HepG2 (cell line): ENCODE data around the gene ITGAE. TPM values are rescaled to one million over a fixed set of nuclear protein-coding genes. Genes with fewer than 3 reads are reported as not detected.

ENCODE experiments used
- ATAC-seq: fragments of 200-7000 bp; cut with Tn5 transposase; 3 replicates; pipeline ENCODE4 v1.9.1; 2020; ENCODE audit warnings: mild to moderate bottlenecking, moderate library complexity
- BruUV-seq: library from RNA; stranded (reverse); fragments of 400-500 nt; replicated peaks from 2 replicates; lab custom pipeline; 2021; lab: Mats Ljungman, UMichigan
- CTCF ChIA-PET: fragments of 300-600 bp; formaldehyde crosslinking; extraction: SDS; loops from one replicate; lab custom pipeline; 2021; ENCODE audit warnings: low total read pairs, inconsistent platforms, low intra/inter-chr PET ratio; lab: Yijun Ruan, JAX
- POLR2A ChIA-PET: fragments of 350-600 bp; sonication (Branson Sonifier 250); formaldehyde crosslinking; loops from one replicate; lab custom pipeline; 2020; ENCODE audit warnings: antibody characterized with exemption, inconsistent platforms; lab: Yijun Ruan, JAX
- DNase-seq: peaks from one replicate; pipeline ENCODE4 v3.0.0-alpha.2; 2015; ENCODE audit warnings: low spot score
- FAIRE-seq: peaks from 3 replicates; lab custom pipeline; 2011; peaks lifted over from hg19 to GRCh38; lab: Jason Lieb, UNC
- H2AFZ ChIP-seq: one replicate; pipeline ENCODE4 v1.6.1; 2011; ENCODE audit warnings: low read length, inconsistent platforms
- H3K27ac ChIP-seq: fragments of 300-600 bp; 3 replicates; pipeline ENCODE4 v1.8.0; 2011; ENCODE audit warnings: mixed run types, mild to moderate bottlenecking, mixed read lengths, low read length, inconsistent platforms; ENCODE audit not compliant: insufficient read depth; ENCODE audit errors: extremely low read length
- H3K27me3 ChIP-seq, 2 experiments: fragments of 200-600 bp in 1 of 2; 2 replicates in 1 of 2; 3 replicates in 1 of 2; pipeline versions ENCODE4 v1.6.0 to v1.8.0; 2011; ENCODE audit warnings: low read length in 2 of 2, mild to moderate bottlenecking in 2 of 2, moderate library complexity in 2 of 2, inconsistent platforms in 1 of 2; ENCODE audit not compliant: insufficient read depth in 2 of 2, control insufficient read depth in 1 of 2
- H3K36me3 ChIP-seq, 2 experiments: fragments of 200-600 bp in 1 of 2; replicated peaks in 1 of 2; 2 replicates in 1 of 2; 3 replicates in 1 of 2; pipeline versions ENCODE4 v1.5.1 to v1.8.0; 2011; ENCODE audit warnings: low read length in 2 of 2, inconsistent platforms in 1 of 2; ENCODE audit not compliant: insufficient read depth in 2 of 2, control insufficient read depth in 1 of 2
- H3K4me1 ChIP-seq: 2 replicates; pipeline ENCODE4 v1.5.1; 2012; ENCODE audit warnings: low read length, inconsistent platforms; ENCODE audit not compliant: insufficient read depth
- H3K4me2 ChIP-seq: 2 replicates; pipeline ENCODE4 v1.6.0; 2011; ENCODE audit warnings: low read depth, low read length, inconsistent platforms
- H3K4me3 ChIP-seq, 3 experiments: fragments of 200-600 bp in 1 of 3; sonication (generic), shearing (Covaris generic) in 1 of 3; replicated peaks in 1 of 3; 2 replicates each; pipeline ENCODE4 v1.5.1; 2011 to 2016; ENCODE audit warnings: low read length in 3 of 3, inconsistent platforms in 2 of 3, low read depth in 2 of 3, mild to moderate bottlenecking in 2 of 3, control low read depth in 1 of 3, mixed read lengths in 1 of 3; ENCODE audit not compliant: insufficient read depth in 1 of 3
- H3K79me2 ChIP-seq: one replicate; pipeline ENCODE4 v1.6.1; 2011; ENCODE audit warnings: low read length, inconsistent platforms; ENCODE audit not compliant: insufficient read depth
- H3K9ac ChIP-seq: 2 replicates; pipeline ENCODE4 v1.6.0; 2011; ENCODE audit warnings: mild to moderate bottlenecking, low read depth, low read length, inconsistent platforms; ENCODE audit not compliant: insufficient read depth
- H3K9me3 ChIP-seq: 2 replicates; pipeline ENCODE4 v1.5.1; 2012; ENCODE audit warnings: mild to moderate bottlenecking, low read length
- H4K20me1 ChIP-seq: 2 replicates; pipeline ENCODE4 v1.6.0; 2011; ENCODE audit warnings: inconsistent platforms, mild to moderate bottlenecking, low read length, moderate library complexity; ENCODE audit not compliant: insufficient read depth
- FLYWCH1 ChIP-seq: sonication (generic); formaldehyde crosslinking; IDR thresholded peaks from 2 replicates; pipeline ENCODE4 v1.8.1; 2023; ENCODE audit warnings: mild to moderate bottlenecking, missing genetic modification reagents
- HDAC1 ChIP-seq: sonication (generic); formaldehyde crosslinking; IDR thresholded peaks from 2 replicates; pipeline ENCODE4 v1.5.1; 2020; ENCODE audit warnings: mild to moderate bottlenecking, missing genetic modification reagents
- RFX1 ChIP-seq: fragments of 450-650 bp; IDR thresholded peaks from 2 replicates; pipeline ENCODE4 v1.6.1; 2017
- SALL1 ChIP-seq: sonication (generic); formaldehyde crosslinking; IDR thresholded peaks from 2 replicates; pipeline ENCODE4 v1.8.0; 2022; ENCODE audit warnings: mild to moderate bottlenecking, missing genetic modification reagents
- THYN1 ChIP-seq: sonication (generic); formaldehyde crosslinking; IDR thresholded peaks from 2 replicates; pipeline ENCODE4 v1.8.1; 2023; ENCODE audit warnings: low read depth, mild to moderate bottlenecking, moderate library complexity, missing genetic modification reagents, borderline replicate concordance
- ZBTB20 ChIP-seq: sonication (generic); formaldehyde crosslinking; IDR thresholded peaks from 2 replicates; pipeline ENCODE4 v1.8.1; 2023; ENCODE audit warnings: missing genetic modification reagents, low read depth, mild to moderate bottlenecking, borderline replicate concordance
- ZNF292 ChIP-seq: sonication (generic); formaldehyde crosslinking; IDR thresholded peaks from 2 replicates; pipeline ENCODE4 v1.8.1; 2022; ENCODE audit warnings: mild to moderate bottlenecking, low read depth, missing genetic modification reagents, borderline replicate concordance
- WGBS: methylation state at CpG from one replicate; pipeline ENCODE4 v1.1.6; 2017; ENCODE audit warnings: low lambda C conversion rate; 5-methylcytosine and 5-hydroxymethylcytosine counted together
- in situ Hi-C: cut with HindIII; loops from 2 replicates; pipeline ENCODE4 v1.10.0; 2017; ENCODE audit warnings: low pct_unique_long_range_greater_than_20kb; ENCODE audit not compliant: extremely low pct_ligation_motif_present
- intact Hi-C: fragments of 100-400 bp; cut with micrococcal nuclease; formaldehyde crosslinking; loops from one replicate; pipeline ENCODE4 v1.10.0; 2022; ENCODE audit not compliant: unreplicated experiment
- polyA plus RNA-seq, 8 experiments: library from polyadenylated mRNA; depleted of rRNA in 3 of 8; stranded (reverse) in 7 of 8; unstranded in 1 of 8; fragments of >200 nt; fragmentation: Illumina TruSeq in 4 of 8; extraction: Trizol in 4 of 8; gene quantifications; 2 replicates each; pipeline versions ENCODE4 v1.2.1 to v1.2.3, GENCODE V29; 2011 to 2016; ENCODE audit warnings: low read depth in 4 of 8, missing spikeins in 1 of 8, mixed read lengths in 1 of 8; ENCODE audit not compliant: insufficient read depth in 1 of 8
- total RNA-seq, 5 experiments: library from RNA; depleted of rRNA; stranded (reverse); fragments of >200 nt; fragmentation: Illumina TruSeq; extraction: Trizol; gene quantifications; 2 replicates each; pipeline ENCODE4 v1.2.3, GENCODE V29; 2016; ENCODE audit warnings: low read depth in 1 of 5
- TF ChIP-seq, protein P1 (sequence below): sonication (generic); formaldehyde crosslinking; IDR thresholded peaks from 2 replicates; pipeline ENCODE4 v1.8.0; 2022; ENCODE audit warnings: mild to moderate bottlenecking, missing genetic modification reagents, moderate library complexity
- TF ChIP-seq, protein P2 (sequence below): IDR thresholded peaks from 2 replicates; pipeline ENCODE4 v1.6.1; 2012; ENCODE audit warnings: inconsistent platforms
- TF ChIP-seq, protein P3 (sequence below): sonication (generic); formaldehyde crosslinking; IDR thresholded peaks from 2 replicates; pipeline ENCODE4 v1.5.0; 2020; ENCODE audit warnings: missing genetic modification reagents
- TF ChIP-seq, protein P4 (sequence below): sonication (generic); formaldehyde crosslinking; IDR thresholded peaks from 2 replicates; pipeline ENCODE4 v1.5.1; 2020; ENCODE audit warnings: mild to moderate bottlenecking, missing genetic modification reagents, moderate library complexity
- TF ChIP-seq, protein P5 (sequence below): sonication (generic); formaldehyde crosslinking; IDR thresholded peaks from 2 replicates; pipeline ENCODE4 v1.4.0; 2020; ENCODE audit warnings: mild to moderate bottlenecking, low read depth, missing genetic modification reagents

ITGAE gene
- total and polyA plus RNA-seq, 2 of the 13 experiments (the other 11 are each of a cell fraction or from before 2014, with no cell fraction given), result 42.3 to 49.0 TPM

DNA sequence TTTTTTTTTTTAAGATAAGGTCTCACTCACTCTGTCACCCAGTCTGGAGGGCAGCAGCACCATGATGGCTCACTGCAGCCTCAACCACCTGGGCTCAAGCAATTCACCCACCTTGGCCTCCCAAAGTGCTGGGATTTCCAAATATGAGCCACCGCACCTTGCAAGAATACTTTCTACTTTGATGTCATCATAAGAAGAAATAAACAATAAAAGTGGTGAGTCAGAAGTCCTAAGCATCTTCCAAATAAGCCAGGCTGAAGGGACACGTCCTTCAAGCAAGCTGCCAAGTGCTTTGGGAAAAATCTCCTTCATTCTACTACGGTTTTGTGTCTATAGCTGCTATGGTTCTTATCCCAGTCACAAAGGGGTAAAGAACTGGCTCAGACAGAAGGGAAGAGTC is 57.0 kb downstream of the ITGAE start (continued):
- TF ChIP-seq FLYWCH1 (CRISPR knock-in tag) (no peak), THYN1 (CRISPR knock-in tag) (no peak), ZNF292 (no peak)
- TF ChIP-seq, protein P1, sequence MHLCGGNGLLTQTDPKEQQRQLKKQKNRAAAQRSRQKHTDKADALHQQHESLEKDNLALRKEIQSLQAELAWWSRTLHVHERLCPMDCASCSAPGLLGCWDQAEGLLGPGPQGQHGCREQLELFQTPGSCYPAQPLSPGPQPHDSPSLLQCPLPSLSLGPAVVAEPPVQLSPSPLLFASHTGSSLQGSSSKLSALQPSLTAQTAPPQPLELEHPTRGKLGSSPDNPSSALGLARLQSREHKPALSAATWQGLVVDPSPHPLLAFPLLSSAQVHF (CRISPR knock-in tag), result no peak

DNA sequence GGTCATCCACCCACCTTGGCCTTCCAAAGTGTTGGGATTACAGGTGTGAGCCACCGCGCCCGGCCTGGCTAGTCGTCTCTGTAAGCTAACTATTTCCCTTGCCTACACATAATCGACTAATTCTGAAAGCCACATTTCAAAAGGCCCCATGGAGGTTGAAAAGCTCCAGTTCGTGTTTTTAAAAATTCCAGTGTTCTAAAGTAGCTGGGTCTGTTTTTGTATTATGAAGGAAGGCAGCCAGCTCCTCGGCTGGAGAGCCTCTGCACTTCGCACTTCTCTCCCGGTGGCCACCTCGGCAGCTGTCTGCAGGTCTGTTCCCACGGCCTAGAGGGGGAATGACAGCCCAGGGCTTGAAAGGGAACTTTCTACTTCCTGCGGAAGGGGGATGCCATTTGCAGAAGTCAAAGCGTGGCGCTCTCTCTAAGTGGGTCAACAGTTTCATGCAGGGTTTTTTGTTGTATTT is 60.3 kb downstream of the ITGAE start:
- TF ChIP-seq SALL1, result peak; percentile 28; the same call in 1 of the 2 replicates
- TF ChIP-seq, protein P2, sequence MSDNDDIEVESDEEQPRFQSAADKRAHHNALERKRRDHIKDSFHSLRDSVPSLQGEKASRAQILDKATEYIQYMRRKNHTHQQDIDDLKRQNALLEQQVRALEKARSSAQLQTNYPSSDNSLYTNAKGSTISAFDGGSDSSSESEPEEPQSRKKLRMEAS, result peak; percentile 48; the same call in 1 of the 2 replicates
- TF ChIP-seq, protein P3, sequence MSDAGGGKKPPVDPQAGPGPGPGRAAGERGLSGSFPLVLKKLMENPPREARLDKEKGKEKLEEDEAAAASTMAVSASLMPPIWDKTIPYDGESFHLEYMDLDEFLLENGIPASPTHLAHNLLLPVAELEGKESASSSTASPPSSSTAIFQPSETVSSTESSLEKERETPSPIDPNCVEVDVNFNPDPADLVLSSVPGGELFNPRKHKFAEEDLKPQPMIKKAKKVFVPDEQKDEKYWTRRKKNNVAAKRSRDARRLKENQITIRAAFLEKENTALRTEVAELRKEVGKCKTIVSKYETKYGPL (CRISPR knock-in tag), result no peak
- TF ChIP-seq, protein P4, sequence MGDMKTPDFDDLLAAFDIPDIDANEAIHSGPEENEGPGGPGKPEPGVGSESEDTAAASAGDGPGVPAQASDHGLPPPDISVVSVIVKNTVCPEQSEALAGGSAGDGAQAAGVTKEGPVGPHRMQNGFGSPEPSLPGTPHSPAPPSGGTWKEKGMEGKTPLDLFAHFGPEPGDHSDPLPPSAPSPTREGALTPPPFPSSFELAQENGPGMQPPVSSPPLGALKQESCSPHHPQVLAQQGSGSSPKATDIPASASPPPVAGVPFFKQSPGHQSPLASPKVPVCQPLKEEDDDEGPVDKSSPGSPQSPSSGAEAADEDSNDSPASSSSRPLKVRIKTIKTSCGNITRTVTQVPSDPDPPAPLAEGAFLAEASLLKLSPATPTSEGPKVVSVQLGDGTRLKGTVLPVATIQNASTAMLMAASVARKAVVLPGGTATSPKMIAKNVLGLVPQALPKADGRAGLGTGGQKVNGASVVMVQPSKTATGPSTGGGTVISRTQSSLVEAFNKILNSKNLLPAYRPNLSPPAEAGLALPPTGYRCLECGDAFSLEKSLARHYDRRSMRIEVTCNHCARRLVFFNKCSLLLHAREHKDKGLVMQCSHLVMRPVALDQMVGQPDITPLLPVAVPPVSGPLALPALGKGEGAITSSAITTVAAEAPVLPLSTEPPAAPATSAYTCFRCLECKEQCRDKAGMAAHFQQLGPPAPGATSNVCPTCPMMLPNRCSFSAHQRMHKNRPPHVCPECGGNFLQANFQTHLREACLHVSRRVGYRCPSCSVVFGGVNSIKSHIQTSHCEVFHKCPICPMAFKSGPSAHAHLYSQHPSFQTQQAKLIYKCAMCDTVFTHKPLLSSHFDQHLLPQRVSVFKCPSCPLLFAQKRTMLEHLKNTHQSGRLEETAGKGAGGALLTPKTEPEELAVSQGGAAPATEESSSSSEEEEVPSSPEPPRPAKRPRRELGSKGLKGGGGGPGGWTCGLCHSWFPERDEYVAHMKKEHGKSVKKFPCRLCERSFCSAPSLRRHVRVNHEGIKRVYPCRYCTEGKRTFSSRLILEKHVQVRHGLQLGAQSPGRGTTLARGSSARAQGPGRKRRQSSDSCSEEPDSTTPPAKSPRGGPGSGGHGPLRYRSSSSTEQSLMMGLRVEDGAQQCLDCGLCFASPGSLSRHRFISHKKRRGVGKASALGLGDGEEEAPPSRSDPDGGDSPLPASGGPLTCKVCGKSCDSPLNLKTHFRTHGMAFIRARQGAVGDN (CRISPR knock-in tag), result peak; percentile 56
- TF ChIP-seq RFX1, result no peak
- no peak for TF ChIP-seq ZBTB20 (CRISPR knock-in tag)
- TF ChIP-seq HDAC1 (CRISPR knock-in tag), result no peak
- TF ChIP-seq, protein P5, sequence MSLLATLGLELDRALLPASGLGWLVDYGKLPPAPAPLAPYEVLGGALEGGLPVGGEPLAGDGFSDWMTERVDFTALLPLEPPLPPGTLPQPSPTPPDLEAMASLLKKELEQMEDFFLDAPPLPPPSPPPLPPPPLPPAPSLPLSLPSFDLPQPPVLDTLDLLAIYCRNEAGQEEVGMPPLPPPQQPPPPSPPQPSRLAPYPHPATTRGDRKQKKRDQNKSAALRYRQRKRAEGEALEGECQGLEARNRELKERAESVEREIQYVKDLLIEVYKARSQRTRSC (CRISPR knock-in tag), result no peak
- H3K4me1 ChIP-seq, result peaks cover 47% of the 10 kb centered on the region
- H3K79me2 ChIP-seq, result no peaks in the 10 kb centered on the region
- no peak overlapping the region for H2AFZ ChIP-seq
- intact Hi-C loops, result no loop called here
- H3K27me3 ChIP-seq, result no peaks in the 10 kb centered on the region
- WGBS, result 51% methylated on average over 13 of the region's 14 CpGs
- no peaks in the 10 kb centered on the region for H3K36me3 ChIP-seq
- H3K4me3 ChIP-seq, result no peak overlapping the region
- DNase-seq, result no peak
- H3K9ac ChIP-seq, result no peak overlapping the region
- CTCF ChIA-PET, result no interaction called here
- no peaks in the 10 kb centered on the region for H3K9me3 ChIP-seq
- peak; percentile 20; the same call in 1 of the 3 replicates for ATAC-seq
- no peaks in the 10 kb centered on the region for H4K20me1 ChIP-seq
- POLR2A ChIA-PET, result interaction anchor here (0.7 to 1.2 kb wide), 2 partner anchors 55 to 62 kb away, joined by 3 read pairs; no protein-coding TSS in a partner anchor
- H3K4me2 ChIP-seq, result no peak overlapping the region
- H3K27ac ChIP-seq, result no peak overlapping the region
- no peak for FAIRE-seq
- in situ Hi-C loops, result no loop called here
- no TSS peak for BruUV-seq
